Mesenchymal stem cell (in vitro differentiated cells and primary cell): ENCODE results near the gene P2RY1. TPM values are rescaled to one million over a fixed set of nuclear protein-coding genes. Genes with fewer than 3 reads are reported as not detected.
A peak's percentile ranks its signal among the peaks of the same experiment; 100 is the strongest.

Experiments used
- DNase-seq: peaks from one replicate; pipeline ENCODE4 v3.0.0-alpha.2; 2013
- H2AFZ ChIP-seq: one replicate; pipeline ENCODE4 v1.6.1; 2013; ENCODE audit warnings: low read depth, mild to moderate bottlenecking, control low read depth, inconsistent platforms, low read length, moderate library complexity
- H2AK5ac ChIP-seq: 2 replicates; pipeline ENCODE4 v1.6.1; 2013; ENCODE audit warnings: low read length, moderate library complexity, mild to moderate bottlenecking, inconsistent platforms; ENCODE audit not compliant: severe bottlenecking
- H2BK120ac ChIP-seq: one replicate; pipeline ENCODE4 v1.6.1; 2013; ENCODE audit warnings: low read depth, mild to moderate bottlenecking, inconsistent platforms, low read length, moderate library complexity
- H2BK12ac ChIP-seq, 2 experiments: one replicate each; pipeline ENCODE4 v1.6.1; 2013; ENCODE audit warnings: inconsistent platforms in 2 of 2, low read length in 2 of 2, mild to moderate bottlenecking in 2 of 2, moderate library complexity in 2 of 2, control low read depth in 1 of 2
- H2BK15ac ChIP-seq: one replicate; pipeline ENCODE4 v1.6.1; 2013; ENCODE audit warnings: mild to moderate bottlenecking, low read depth, inconsistent platforms; ENCODE audit not compliant: poor library complexity, severe bottlenecking
- H2BK5ac ChIP-seq: 2 replicates; pipeline ENCODE4 v1.6.1; 2013; ENCODE audit warnings: low read depth, mild to moderate bottlenecking, low read length, control low read depth, inconsistent platforms; ENCODE audit not compliant: poor library complexity, severe bottlenecking
- H3K14ac ChIP-seq, 2 experiments: one replicate each; pipeline ENCODE4 v1.6.1; 2013; ENCODE audit warnings: inconsistent platforms in 2 of 2, low read length in 2 of 2, control low read depth in 1 of 2, mild to moderate bottlenecking in 1 of 2, moderate library complexity in 1 of 2
- H3K18ac ChIP-seq, 2 experiments: one replicate each; pipeline ENCODE4 v1.6.1; 2013; ENCODE audit warnings: inconsistent platforms in 2 of 2, low read length in 2 of 2, control low read depth in 1 of 2, low read depth in 1 of 2, mild to moderate bottlenecking in 1 of 2
- H3K23ac ChIP-seq, 2 experiments: one replicate each; pipeline ENCODE4 v1.6.1; 2013; ENCODE audit warnings: inconsistent platforms in 2 of 2, low read length in 2 of 2, mild to moderate bottlenecking in 2 of 2, moderate library complexity in 2 of 2, control low read depth in 1 of 2
- H3K27ac ChIP-seq: 2 replicates; pipeline ENCODE4 v1.5.1; 2013; ENCODE audit warnings: mild to moderate bottlenecking, moderate library complexity, low read length, control low read depth, inconsistent platforms; ENCODE audit not compliant: poor library complexity, severe bottlenecking
- H3K27me3 ChIP-seq, 2 experiments: 2 replicates each; pipeline versions ENCODE4 v1.6.1 to v1.7.0; 2013; ENCODE audit warnings: low read length in 2 of 2, mild to moderate bottlenecking in 2 of 2, moderate library complexity in 2 of 2, control low read depth in 1 of 2, inconsistent platforms in 1 of 2; ENCODE audit not compliant: control insufficient read depth in 1 of 2, insufficient read depth in 1 of 2
- H3K36me3 ChIP-seq, 2 experiments: 2 replicates each; pipeline versions ENCODE4 v1.6.1 to v1.7.0; 2013; ENCODE audit warnings: low read length in 2 of 2, control low read depth in 1 of 2, inconsistent platforms in 1 of 2, low read depth in 1 of 2, mild to moderate bottlenecking in 1 of 2; ENCODE audit not compliant: insufficient read depth in 2 of 2, control insufficient read depth in 1 of 2
- H3K4ac ChIP-seq, 2 experiments: one replicate each; pipeline ENCODE4 v1.6.1; 2013; ENCODE audit warnings: inconsistent platforms in 2 of 2, low read length in 2 of 2, mild to moderate bottlenecking in 2 of 2, moderate library complexity in 2 of 2, control low read depth in 1 of 2, low read depth in 1 of 2
- H3K4me1 ChIP-seq: 2 replicates; pipeline ENCODE4 v1.6.1; 2013; ENCODE audit warnings: low read depth, low read length, control low read depth; ENCODE audit not compliant: control insufficient read depth, insufficient read depth
- H3K4me2 ChIP-seq: 2 replicates; pipeline ENCODE4 v1.6.1; 2013; ENCODE audit warnings: low read length, mild to moderate bottlenecking, inconsistent platforms; ENCODE audit not compliant: poor library complexity, severe bottlenecking
- H3K4me3 ChIP-seq, 2 experiments: 2 replicates each; pipeline versions ENCODE4 v1.5.1 to v1.7.0; 2013; ENCODE audit warnings: low read length in 2 of 2, mild to moderate bottlenecking in 2 of 2, control low read depth in 1 of 2, low read depth in 1 of 2; ENCODE audit not compliant: insufficient read depth in 1 of 2
- H3K79me1 ChIP-seq: replicated peaks from 2 replicates; pipeline ENCODE4 v1.6.1; 2013; ENCODE audit warnings: mild to moderate bottlenecking, control low read depth, low read length, inconsistent platforms; ENCODE audit not compliant: poor library complexity, severe bottlenecking
- H3K9ac ChIP-seq: 2 replicates; pipeline ENCODE4 v1.7.0; 2013; ENCODE audit warnings: mild to moderate bottlenecking, low read length, moderate library complexity
- H3K9me3 ChIP-seq: 2 replicates; pipeline ENCODE4 v1.7.0; 2013; ENCODE audit warnings: mild to moderate bottlenecking, low read length; ENCODE audit not compliant: control insufficient read depth
- H4K8ac ChIP-seq: one replicate; pipeline ENCODE4 v1.6.1; 2013; ENCODE audit warnings: inconsistent platforms, mild to moderate bottlenecking, low read length, moderate library complexity
- H4K91ac ChIP-seq: one replicate; pipeline ENCODE4 v1.6.1; 2013; ENCODE audit warnings: mild to moderate bottlenecking, low read length, inconsistent platforms
- WGBS: methylation state at CpG from one replicate; pipeline ENCODE4 v1.1.7; 2013; ENCODE audit warnings: mixed read lengths; 5-methylcytosine and 5-hydroxymethylcytosine counted together
- small RNA-seq: library from polyadenylated mRNA; stranded (forward); fragments of <200 nt; extraction: miRNeasy Mini kit (QIAGEN cat#:217004); gene quantifications from one replicate; pipeline ENCODE3, GENCODE V24; 2013; ENCODE audit warnings: low read depth

The P2RY1 gene

GRCh38 chr3:152879130-152879789, 44.3 kb downstream of the P2RY1 start:
- Histone ChIP-seq H3K23ac (no peak overlapping the region), H3K18ac (no peak overlapping the region), H3K4ac (no peak overlapping the region), H3K27me3 (no peaks in the 10 kb centered on the region), H3K4me1 (no peaks in the 10 kb centered on the region), H3K4me2 (no peak overlapping the region), H3K4me3 (no peak overlapping the region), H3K27ac (no peak overlapping the region), H2BK120ac (no peak overlapping the region), H2BK12ac (no peak overlapping the region), H2BK15ac (no peak overlapping the region), H4K91ac (no peak overlapping the region), H3K36me3 (no peaks in the 10 kb centered on the region), H3K9me3 (peaks cover 2% of the 10 kb centered on the region), H2AFZ (no peak overlapping the region), H2BK5ac (no peak overlapping the region), H4K8ac (no peak overlapping the region), H3K14ac (no peak overlapping the region), H3K79me1 (no peaks in the 10 kb centered on the region), H3K9ac (no peak overlapping the region), H2AK5ac (no peak overlapping the region)
- WGBS: 98% methylated on average over 7 of the region's 8 CpGs
- no peak for DNase-seq

- H3K4ac ChIP-seq: no peak overlapping the region
- no peak overlapping the region for H3K14ac ChIP-seq
- no peak overlapping the region for H2AFZ ChIP-seq
- H2BK12ac ChIP-seq: no peak overlapping the region
- H2AK5ac ChIP-seq: no peak overlapping the region
- H3K23ac ChIP-seq: no peak overlapping the region
- H2BK5ac ChIP-seq: no peak overlapping the region
- no peak overlapping the region for H2BK120ac ChIP-seq
- no peak overlapping the region for H3K27ac ChIP-seq
- H3K79me1 ChIP-seq: no peaks in the 10 kb centered on the region
- no peak overlapping the region for H3K4me3 ChIP-seq
- H4K8ac ChIP-seq: no peak overlapping the region
- H3K9ac ChIP-seq: no peak overlapping the region
- WGBS: 92% methylated on average over 1 of the region's 2 CpGs
- no peak for DNase-seq
- H2BK15ac ChIP-seq: no peak overlapping the region
- H3K4me1 ChIP-seq: no peaks in the 10 kb centered on the region
- H3K18ac ChIP-seq: no peak overlapping the region
- no peaks in the 10 kb centered on the region for H3K27me3 ChIP-seq
- H4K91ac ChIP-seq: no peak overlapping the region
- H3K36me3 ChIP-seq: no peaks in the 10 kb centered on the region
- no peak overlapping the region for H3K4me2 ChIP-seq
- H3K9me3 ChIP-seq: no peaks in the 10 kb centered on the region
Measured at GRCh38 chr3:152879790-152880174, 44.9 kb downstream of the P2RY1 start.

GRCh38 chr3:152885076-152885475, 50.1 kb downstream of the P2RY1 start:
- Histone ChIP-seq H3K27ac (no peak overlapping the region), H4K91ac (no peak overlapping the region), H3K4me1 (no peaks in the 10 kb centered on the region), H3K4me2 (no peak overlapping the region), H3K23ac (no peak overlapping the region), H2BK5ac (no peak overlapping the region), H3K14ac (no peak overlapping the region), H2AFZ (peak overlapping the region; percentile 23), H3K18ac (peak overlapping the region in 1 of 2 experiments; percentile 24), H2BK15ac (no peak overlapping the region), H4K8ac (no peak overlapping the region), H2BK120ac (no peak overlapping the region), H3K4ac (no peak overlapping the region), H3K9me3 (no peaks in the 10 kb centered on the region), H3K9ac (no peak overlapping the region), H3K79me1 (no peaks in the 10 kb centered on the region), H3K27me3 (no peaks in the 10 kb centered on the region), H2BK12ac (no peak overlapping the region), H3K4me3 (no peak overlapping the region), H3K36me3 (no peaks in the 10 kb centered on the region), H2AK5ac (no peak overlapping the region)
- 33% methylated on average over 1 of the region's 1 CpG for WGBS
- DNase-seq: no peak

Small RNA genes within 50 kb of the gene (small RNA-seq; reads per million reads assigned to genes)
- gene ATP5MGP5: not detected
